Measurements from ENCODE around the gene OR12D3. TPM values are rescaled to one million over a fixed set of nuclear protein-coding genes. Genes with fewer than 3 reads are reported as not detected.

OR12D3 gene
- polyA plus RNA-seq, 1 donor (not counting 4 experiments of a cell fraction or from before 2014, with no cell fraction given), result not detected

GRCh38 chr6:29332676-29333075 lies 42.4 kb downstream of the OR12D3 start:
- dilution Hi-C loops (cut with MboI; ENCODE audit: extremely low pct_ligation_motif_present, low sequenced_read_pairs), result no loop called here
- TF ChIP-seq EZH2 (IDR thresholded peaks at IDR 0.05; ENCODE audit: low read length), result no peak
- TF ChIP-seq CTCF (optimal IDR thresholded peaks at IDR 0.05 in 1 of 3, IDR thresholded peaks at IDR 0.05 in 1 of 3, conservative IDR thresholded peaks at IDR 0.05 in 1 of 3; ENCODE audit: extremely low read depth in 1 of 3, insufficient read depth in 2 of 3, low read length in 3 of 3), result no peak
- no peak overlapping the region for H3K4me2 ChIP-seq (ENCODE audit: control insufficient read depth, extremely low read depth, insufficient read depth, low read depth, low read length)
- no peaks in the 10 kb centered on the region for H3K9me3 ChIP-seq (ENCODE audit: control insufficient read depth, low read depth, low read length)
- no peak overlapping the region for H3K27ac ChIP-seq (ENCODE audit: control insufficient read depth, insufficient read depth, low read length)
- no peaks in the 10 kb centered on the region for H3K9me1 ChIP-seq (ENCODE audit: control insufficient read depth, extremely low read depth, insufficient read depth, low read length)
- no peak overlapping the region for H2AFZ ChIP-seq (ENCODE audit: control insufficient read depth, low read length)
- H3K4me3 ChIP-seq (ENCODE audit: control insufficient read depth in 2 of 3, extremely low read depth in 1 of 3, insufficient read depth in 2 of 3, low read depth in 1 of 3, low read length in 3 of 3), result no peak overlapping the region
- H3K4me1 ChIP-seq (ENCODE audit: control insufficient read depth, extremely low read depth, insufficient read depth, low read length), result no peaks in the 10 kb centered on the region
- no peaks in the 10 kb centered on the region for H3K36me3 ChIP-seq (ENCODE audit: control insufficient read depth in 2 of 2, extremely low read depth in 1 of 2, insufficient read depth in 2 of 2, low read length in 2 of 2)
- no peaks in the 10 kb centered on the region for H3K27me3 ChIP-seq (ENCODE audit: control insufficient read depth, extremely low read depth, insufficient read depth, low read length)
- no peak overlapping the region for H3K9ac ChIP-seq (ENCODE audit: control insufficient read depth, extremely low read depth, insufficient read depth, low read length)
- no peak for FAIRE-seq
- no peak for DNase-seq (ENCODE audit: low read depth, low spot score)
- H4K20me1 ChIP-seq (ENCODE audit: control insufficient read depth, extremely low read depth, insufficient read depth, low read length), result no peaks in the 10 kb centered on the region
- H3K79me2 ChIP-seq (ENCODE audit: control insufficient read depth, insufficient read depth, low read length), result no peaks in the 10 kb centered on the region

DNA sequence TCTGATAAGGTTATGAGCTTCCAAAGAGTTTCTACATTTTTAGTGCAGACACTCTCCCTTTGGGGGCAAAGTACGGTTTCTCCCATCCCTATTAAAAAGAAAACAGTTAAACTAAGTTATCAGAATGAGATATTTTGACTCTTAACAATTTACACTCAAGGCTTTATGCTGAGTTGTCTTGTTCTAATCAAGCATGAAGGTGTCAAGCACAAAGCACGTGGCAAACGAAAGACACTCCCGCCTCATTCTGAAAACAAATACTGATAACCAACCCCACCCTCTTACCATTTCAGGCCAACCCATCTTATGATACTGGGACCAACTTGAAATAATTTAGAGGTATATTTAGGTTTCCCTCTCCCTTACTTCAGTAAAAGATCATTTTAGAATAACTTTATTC lies 49.3 kb downstream of the OR12D3 start:
- no peak for TF ChIP-seq CTCF (optimal IDR thresholded peaks at IDR 0.05 in 1 of 3, IDR thresholded peaks at IDR 0.05 in 1 of 3, conservative IDR thresholded peaks at IDR 0.05 in 1 of 3; ENCODE audit: extremely low read depth in 1 of 3, insufficient read depth in 2 of 3, low read length in 3 of 3)
- Histone ChIP-seq H3K9ac (ENCODE audit: control insufficient read depth, extremely low read depth, insufficient read depth, low read length) (no peak overlapping the region), H3K36me3 (ENCODE audit: control insufficient read depth in 2 of 2, extremely low read depth in 1 of 2, insufficient read depth in 2 of 2, low read length in 2 of 2) (no peaks in the 10 kb centered on the region), H3K27me3 (ENCODE audit: control insufficient read depth, extremely low read depth, insufficient read depth, low read length) (no peaks in the 10 kb centered on the region), H3K9me3 (ENCODE audit: control insufficient read depth, low read depth, low read length) (no peaks in the 10 kb centered on the region), H3K4me1 (ENCODE audit: control insufficient read depth, extremely low read depth, insufficient read depth, low read length) (no peaks in the 10 kb centered on the region), H3K79me2 (ENCODE audit: control insufficient read depth, insufficient read depth, low read length) (no peaks in the 10 kb centered on the region), H2AFZ (ENCODE audit: control insufficient read depth, low read length) (no peak overlapping the region), H3K27ac (ENCODE audit: control insufficient read depth, insufficient read depth, low read length) (no peak overlapping the region), H3K4me3 (ENCODE audit: control insufficient read depth in 2 of 3, extremely low read depth in 1 of 3, insufficient read depth in 2 of 3, low read depth in 1 of 3, low read length in 3 of 3) (no peak overlapping the region), H3K4me2 (ENCODE audit: control insufficient read depth, extremely low read depth, insufficient read depth, low read depth, low read length) (no peak overlapping the region), H3K9me1 (ENCODE audit: control insufficient read depth, extremely low read depth, insufficient read depth, low read length) (no peaks in the 10 kb centered on the region), H4K20me1 (ENCODE audit: control insufficient read depth, extremely low read depth, insufficient read depth, low read length) (no peaks in the 10 kb centered on the region)
- DNase-seq (ENCODE audit: low read depth, low spot score) (no peak), FAIRE-seq (no peak)
- dilution Hi-C loops (cut with MboI; ENCODE audit: extremely low pct_ligation_motif_present, low sequenced_read_pairs), result no loop called here

Other genes with a start within 250 kb of the OR12D3 start
- not detected in 3 replicates for gene OR2J2, start 204.4 kb downstream of the OR12D3 start, polyA plus RNA-seq
- not detected in 3 replicates for gene OR14J1, start 73.6 kb downstream of the OR12D3 start, polyA plus RNA-seq
- gene OR5V1, start 6.4 kb downstream of the OR12D3 start, polyA plus RNA-seq, result not detected in 3 replicates
- gene OR12D2, start 20.3 kb upstream of the OR12D3 start, polyA plus RNA-seq, result not detected in 3 replicates
- gene OR12D1, start 39.6 kb upstream of the OR12D3 start, polyA plus RNA-seq, result not detected in 3 replicates
- not detected in 3 replicates for gene OR10C1, start 64.0 kb upstream of the OR12D3 start, polyA plus RNA-seq
- gene OR11A1, start 81.8 kb upstream of the OR12D3 start, polyA plus RNA-seq, result not detected in 3 replicates
- not detected in 3 replicates for gene OR2H1, start 81.9 kb upstream of the OR12D3 start, polyA plus RNA-seq
- not detected in 3 replicates for gene MAS1L, start 112.7 kb upstream of the OR12D3 start, polyA plus RNA-seq
- not detected in 3 replicates for gene UBD, start 184.4 kb upstream of the OR12D3 start, polyA plus RNA-seq
- not detected in 3 replicates for gene OR2H2, start 209.8 kb upstream of the OR12D3 start, polyA plus RNA-seq